Caco-2 (cell line): ENCODE measurements around the gene PNLDC1. TPM values are rescaled to one million over a fixed set of nuclear protein-coding genes. Genes with fewer than 3 reads are reported as not detected.

Experiments
- BruUV-seq: library from RNA; stranded (reverse); fragments of 400-500 nt; replicated peaks from 2 replicates; lab custom pipeline; 2021; lab: Mats Ljungman, UMichigan
- CTCF ChIA-PET: fragments of 300-600 bp; sonication (Branson Sonifier 250); formaldehyde crosslinking; loops from one replicate; lab custom pipeline; 2022; ENCODE audit warnings: antibody characterized with exemption; lab: Charles Lee
- POLR2A ChIA-PET: fragments of 300-600 bp; sonication (Branson Sonifier 250); formaldehyde crosslinking; loops from one replicate; lab custom pipeline; 2022; ENCODE audit warnings: antibody characterized with exemption; lab: Charles Lee
- DNase-seq, 2 experiments: peaks; one replicate each; pipeline versions ENCODE4 v3.0.0 to v3.0.0-alpha.2; 2020 to 2022
- H3K27me3 ChIP-seq: replicated peaks from 2 replicates; pipeline ENCODE4 v1.6.0; 2011; ENCODE audit warnings: low read length; ENCODE audit not compliant: control insufficient read depth, insufficient read depth
- H3K36me3 ChIP-seq: 2 replicates; pipeline ENCODE4 v1.5.1; 2011; ENCODE audit warnings: low read length; ENCODE audit not compliant: control insufficient read depth, insufficient read depth
- H3K4me1 ChIP-seq: fragments of 250-450 bp; sonication (Bioruptor Pico); 2 replicates; pipeline ENCODE4 v1.5.1; 2020; ENCODE audit warnings: mild to moderate bottlenecking
- H3K4me3 ChIP-seq: 2 replicates; pipeline ENCODE4 v1.5.1; 2011; ENCODE audit warnings: low read depth, mild to moderate bottlenecking, control low read depth, low read length
- H3K9me3 ChIP-seq: fragments of 250-450 bp; sonication (Bioruptor Pico); 2 replicates; pipeline ENCODE4 v1.5.1; 2020; ENCODE audit warnings: mild to moderate bottlenecking, moderate library complexity
- H3K27ac Mint-ChIP-seq: one replicate; pipeline ENCODE4 v1.8.0; 2022; ENCODE audit warnings: mixed read lengths; ENCODE audit not compliant: unreplicated experiment
- H3K27me3 Mint-ChIP-seq: one replicate; pipeline ENCODE4 v1.8.0; 2022; ENCODE audit warnings: mixed read lengths; ENCODE audit not compliant: insufficient read depth, unreplicated experiment
- H3K36me3 Mint-ChIP-seq: one replicate; pipeline ENCODE4 v1.8.0; 2022; ENCODE audit warnings: mild to moderate bottlenecking, mixed read lengths; ENCODE audit not compliant: insufficient read depth, unreplicated experiment
- H3K4me1 Mint-ChIP-seq: one replicate; pipeline ENCODE4 v1.8.0; 2022; ENCODE audit warnings: low read depth, mixed read lengths; ENCODE audit not compliant: unreplicated experiment
- H3K4me3 Mint-ChIP-seq: one replicate; pipeline ENCODE4 v1.8.0; 2022; ENCODE audit warnings: mild to moderate bottlenecking, moderate library complexity, mixed read lengths; ENCODE audit not compliant: unreplicated experiment
- H3K9me3 Mint-ChIP-seq: one replicate; pipeline ENCODE4 v1.8.0; 2022; ENCODE audit warnings: mixed read lengths; ENCODE audit not compliant: unreplicated experiment
- CTCF ChIP-seq, 2 experiments: fragments of 200-600 bp in 1 of 2; IDR thresholded peaks; 1 replicate in 1 of 2; 2 replicates in 1 of 2; pipeline versions ENCODE4 v1.5.1 to v1.8.0; 2011 to 2022; ENCODE audit warnings: antibody characterized with exemption in 1 of 2, control low read depth in 1 of 2, inconsistent platforms in 1 of 2, low read depth in 1 of 2, low read length in 1 of 2, mild to moderate bottlenecking in 1 of 2, moderate library complexity in 1 of 2; ENCODE audit not compliant: insufficient read depth in 1 of 2, severe bottlenecking in 1 of 2, unreplicated experiment in 1 of 2
- intact Hi-C: fragments of 100-400 bp; cut with micrococcal nuclease; formaldehyde crosslinking; loops from one replicate; pipeline ENCODE4 v1.10.0; 2022; ENCODE audit not compliant: unreplicated experiment
- total RNA-seq: library from RNA; stranded (reverse); gene quantifications from 2 replicates; pipeline ENCODE4 v1.2.3, GENCODE V29; 2022

The PNLDC1 gene
- total RNA-seq, 1 experiment from 2014 or later, result 0.32 TPM

GRCh38 chr6:159762681-159763293, 37.3 kb upstream of the PNLDC1 start:
- H3K27me3 Mint-ChIP-seq, result no peaks in the 10 kb centered on the region
- ChIA-PET CTCF (interaction anchor here (0.8 kb wide), 1 partner anchor 10 kb away, joined by 3 read pairs; no protein-coding TSS in a partner anchor), POLR2A (interaction anchor here (0.6 to 1.2 kb wide), 2 partner anchors 27 to 261 kb away, joined by 5 read pairs; partner anchors contain the start of gene TCP1)
- no peaks in the 10 kb centered on the region for H3K9me3 Mint-ChIP-seq
- Histone ChIP-seq H3K4me1 (peaks cover 16% of the 10 kb centered on the region), H3K27me3 (no peaks in the 10 kb centered on the region), H3K9me3 (no peaks in the 10 kb centered on the region), H3K4me3 (peak overlapping the region; percentile 84), H3K36me3 (peaks cover 8% of the 10 kb centered on the region)
- intact Hi-C loops, result loop anchor here (1.0 kb wide), 4 partner anchors 27 to 71 kb away; partner anchors contain the start of genes TCP1 and WTAP
- peaks cover 36% of the 10 kb centered on the region for H3K4me1 Mint-ChIP-seq
- TF ChIP-seq CTCF (IDR thresholded peaks at IDR 0.05; ENCODE audit: insufficient read depth in 1 of 2, low read depth in 1 of 2, low read length in 1 of 2, severe bottlenecking in 1 of 2, unreplicated experiment in 1 of 2), result no peak
- peak overlapping the region; percentile 82 for H3K4me3 Mint-ChIP-seq
- TSS peak; percentile 30 for BruUV-seq
- peak in 1 of 2 experiments; percentile 47 for DNase-seq
- peaks cover 92% of the 10 kb centered on the region for H3K36me3 Mint-ChIP-seq
- peak overlapping the region; percentile 98 for H3K27ac Mint-ChIP-seq

GRCh38 chr6:159766906-159767305, 33.2 kb upstream of the PNLDC1 start:
- ChIA-PET CTCF (no interaction called here), POLR2A (no interaction called here)
- Mint-ChIP-seq H3K27ac (no peak overlapping the region), H3K9me3 (no peaks in the 10 kb centered on the region), H3K4me1 (peaks cover 7% of the 10 kb centered on the region), H3K4me3 (no peak overlapping the region), H3K27me3 (no peaks in the 10 kb centered on the region), H3K36me3 (peaks cover 96% of the 10 kb centered on the region)
- Histone ChIP-seq H3K27me3 (no peaks in the 10 kb centered on the region), H3K36me3 (peaks cover 11% of the 10 kb centered on the region), H3K4me1 (no peaks in the 10 kb centered on the region), H3K4me3 (no peak overlapping the region), H3K9me3 (no peaks in the 10 kb centered on the region)
- DNase-seq, result no peak
- BruUV-seq, result no TSS peak
- TF ChIP-seq CTCF (IDR thresholded peaks at IDR 0.05; ENCODE audit: insufficient read depth in 1 of 2, low read depth in 1 of 2, low read length in 1 of 2, severe bottlenecking in 1 of 2, unreplicated experiment in 1 of 2), result no peak
- intact Hi-C loops, result no loop called here

GRCh38 chr6:159769470-159769869, 30.6 kb upstream of the PNLDC1 start:
- H3K27ac Mint-ChIP-seq, result no peak overlapping the region

More at GRCh38 chr6:159769470-159769869, 30.6 kb upstream of the PNLDC1 start:
- Histone ChIP-seq H3K36me3 (peaks cover 7% of the 10 kb centered on the region), H3K9me3 (no peaks in the 10 kb centered on the region), H3K4me3 (no peak overlapping the region), H3K27me3 (no peaks in the 10 kb centered on the region), H3K4me1 (no peaks in the 10 kb centered on the region)
- peaks cover 81% of the 10 kb centered on the region for H3K36me3 Mint-ChIP-seq
- H3K27me3 Mint-ChIP-seq, result no peaks in the 10 kb centered on the region
- intact Hi-C loops, result no loop called here
- no TSS peak for BruUV-seq
- H3K4me3 Mint-ChIP-seq, result no peak overlapping the region
- ChIA-PET POLR2A (interaction anchor here (0.6 kb wide), 2 partner anchors 42 to 46 kb away, joined by 4 to 5 read pairs; partner anchors contain the start of gene WTAP), CTCF (no interaction called here)
- TF ChIP-seq CTCF (IDR thresholded peaks at IDR 0.05; ENCODE audit: insufficient read depth in 1 of 2, low read depth in 1 of 2, low read length in 1 of 2, severe bottlenecking in 1 of 2, unreplicated experiment in 1 of 2), result no peak
- H3K4me1 Mint-ChIP-seq, result no peaks in the 10 kb centered on the region
- no peaks in the 10 kb centered on the region for H3K9me3 Mint-ChIP-seq
- DNase-seq, result no peak
